ENCODE data around the gene CKB.

DNA sequence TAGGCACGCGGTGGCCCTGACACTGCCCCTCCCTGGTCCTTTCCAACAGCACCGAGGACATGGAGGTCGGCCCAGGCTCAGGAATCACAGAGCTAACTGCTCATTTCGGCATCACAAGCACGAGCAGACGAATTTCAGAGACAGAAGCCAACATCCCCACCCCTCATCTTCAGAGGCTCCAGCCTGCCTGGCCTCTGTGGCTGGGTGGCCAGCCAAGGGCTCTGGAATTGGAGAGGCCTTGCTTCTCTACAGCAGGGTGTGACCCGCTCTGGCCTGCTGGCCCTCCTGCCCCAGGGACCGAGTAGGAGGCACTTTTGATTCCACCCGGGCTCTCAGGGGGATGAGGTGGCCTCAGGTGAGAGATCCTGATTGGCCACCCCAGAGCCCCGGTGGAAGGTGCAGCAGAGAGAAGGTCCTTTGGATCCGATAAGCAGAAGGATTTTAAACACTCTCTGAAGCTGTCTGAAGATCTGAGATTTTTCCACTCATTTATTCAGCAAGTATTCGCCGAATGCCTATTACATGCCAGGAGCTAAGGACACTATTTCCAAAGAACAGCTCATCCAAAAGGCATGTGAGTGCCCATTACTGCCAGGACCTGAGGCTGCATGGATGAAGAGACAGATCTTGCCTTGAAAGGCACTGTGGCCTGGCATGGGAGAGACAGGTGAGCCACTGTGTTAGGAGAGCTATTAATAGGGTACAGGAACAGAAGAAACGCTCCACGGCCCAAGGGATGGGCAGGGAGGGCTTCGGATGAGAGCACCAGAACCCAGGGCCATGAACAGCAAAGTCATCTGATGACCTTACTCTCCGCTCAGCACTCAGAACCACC, 29.6 kb upstream of the CKB start:
- TF ChIP-seq, protein P1, sequence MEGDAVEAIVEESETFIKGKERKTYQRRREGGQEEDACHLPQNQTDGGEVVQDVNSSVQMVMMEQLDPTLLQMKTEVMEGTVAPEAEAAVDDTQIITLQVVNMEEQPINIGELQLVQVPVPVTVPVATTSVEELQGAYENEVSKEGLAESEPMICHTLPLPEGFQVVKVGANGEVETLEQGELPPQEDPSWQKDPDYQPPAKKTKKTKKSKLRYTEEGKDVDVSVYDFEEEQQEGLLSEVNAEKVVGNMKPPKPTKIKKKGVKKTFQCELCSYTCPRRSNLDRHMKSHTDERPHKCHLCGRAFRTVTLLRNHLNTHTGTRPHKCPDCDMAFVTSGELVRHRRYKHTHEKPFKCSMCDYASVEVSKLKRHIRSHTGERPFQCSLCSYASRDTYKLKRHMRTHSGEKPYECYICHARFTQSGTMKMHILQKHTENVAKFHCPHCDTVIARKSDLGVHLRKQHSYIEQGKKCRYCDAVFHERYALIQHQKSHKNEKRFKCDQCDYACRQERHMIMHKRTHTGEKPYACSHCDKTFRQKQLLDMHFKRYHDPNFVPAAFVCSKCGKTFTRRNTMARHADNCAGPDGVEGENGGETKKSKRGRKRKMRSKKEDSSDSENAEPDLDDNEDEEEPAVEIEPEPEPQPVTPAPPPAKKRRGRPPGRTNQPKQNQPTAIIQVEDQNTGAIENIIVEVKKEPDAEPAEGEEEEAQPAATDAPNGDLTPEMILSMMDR (IDR thresholded peaks at IDR 0.05) = no peak
- TF ChIP-seq POLR2A (IDR thresholded peaks at IDR 0.05) = no peak
